GM19467 (cell line): ENCODE measurements around the gene CCNI.

Experiments
- ATAC-seq: cut with Tn5 transposase; IDR thresholded peaks from one replicate; pipeline ENCODE4 v1.9.1; 2021; ENCODE audit warnings: mild to moderate bottlenecking, moderate library complexity; ENCODE audit not compliant: unreplicated experiment

CCNI gene

GRCh38 chr4:77007358-77008230 is 68.2 kb downstream of the CCNI start:
- no peak for ATAC-seq

GRCh38 chr4:77006753-77007353 is 68.9 kb downstream of the CCNI start:
- no peak for ATAC-seq

- ATAC-seq, result no peak
Measured at GRCh38 chr4:77003400-77003799, 72.4 kb downstream of the CCNI start.

- ATAC-seq, result no peak
Measured at GRCh38 chr4:77002321-77003107, 73.3 kb downstream of the CCNI start.

GRCh38 chr4:77001907-77002306 is 73.9 kb downstream of the CCNI start:
- no peak for ATAC-seq

- ATAC-seq, result no peak
Measured at GRCh38 chr4:76998251-76998901, 77.4 kb downstream of the CCNI start.

- no peak for ATAC-seq
Measured at GRCh38 chr4:76997532-76997931, 78.3 kb downstream of the CCNI start.
